Osteoblast (primary cell): Measurements from ENCODE around the gene RELCH. TPM values are rescaled to one million over a fixed set of nuclear protein-coding genes. Genes with fewer than 3 reads are reported as not detected.

ENCODE experiments used
- DNase-seq: peaks from one replicate; pipeline ENCODE4 v3.0.0; 2011; ENCODE audit warnings: low spot score, mixed read lengths; ENCODE audit not compliant: insufficient read length; ENCODE audit errors: missing footprints
- H2AFZ ChIP-seq: 2 replicates; pipeline ENCODE4 v1.6.0; 2011; ENCODE audit warnings: mild to moderate bottlenecking, low read length
- H3K27ac ChIP-seq: 2 replicates; pipeline ENCODE4 v1.5.1; 2011; ENCODE audit warnings: mild to moderate bottlenecking, low read depth, low read length, moderate library complexity
- H3K27me3 ChIP-seq: 2 replicates; pipeline ENCODE4 v1.6.0; 2012; ENCODE audit warnings: mild to moderate bottlenecking, control low read depth, inconsistent platforms, low read length, moderate library complexity; ENCODE audit not compliant: insufficient read depth
- H3K36me3 ChIP-seq: 2 replicates; pipeline ENCODE4 v1.5.1; 2011; ENCODE audit warnings: mild to moderate bottlenecking, low read length, control low read depth, moderate library complexity; ENCODE audit not compliant: insufficient read depth
- H3K4me1 ChIP-seq: 2 replicates; pipeline ENCODE4 v1.5.1; 2011; ENCODE audit warnings: mild to moderate bottlenecking, low read length, control low read depth, moderate library complexity; ENCODE audit not compliant: insufficient read depth
- H3K4me2 ChIP-seq: 2 replicates; pipeline ENCODE4 v1.6.0; 2011; ENCODE audit warnings: mild to moderate bottlenecking, low read length; ENCODE audit not compliant: insufficient read depth
- H3K4me3 ChIP-seq: fragments of 200-600 bp; sonication (generic); 3 replicates; pipeline ENCODE4 v1.5.1; 2012; ENCODE audit warnings: mild to moderate bottlenecking, low read length, inconsistent platforms; ENCODE audit not compliant: insufficient read depth
- H3K79me2 ChIP-seq: 2 replicates; pipeline ENCODE4 v1.6.0; 2012; ENCODE audit warnings: mild to moderate bottlenecking, low read length, control low read depth, inconsistent platforms; ENCODE audit not compliant: insufficient read depth
- H3K9me3 ChIP-seq: 2 replicates; pipeline ENCODE4 v1.5.1; 2011; ENCODE audit warnings: low read depth, low read length, control low read depth
- H4K20me1 ChIP-seq: 2 replicates; pipeline ENCODE4 v1.6.0; 2012; ENCODE audit warnings: mild to moderate bottlenecking, low read length, control low read depth; ENCODE audit not compliant: insufficient read depth
- CTCF ChIP-seq: IDR thresholded peaks from 2 replicates; pipeline ENCODE4 v1.5.1; 2011; ENCODE audit warnings: mild to moderate bottlenecking, low read depth, low read length, moderate library complexity; ENCODE audit errors: extremely low read depth
- total RNA-seq: library from RNA; depleted of rRNA; stranded (reverse); fragments of >200 nt; gene quantifications from 2 replicates; pipeline ENCODE4 v1.2.3, GENCODE V29; 2012

Gene RELCH, protein sequence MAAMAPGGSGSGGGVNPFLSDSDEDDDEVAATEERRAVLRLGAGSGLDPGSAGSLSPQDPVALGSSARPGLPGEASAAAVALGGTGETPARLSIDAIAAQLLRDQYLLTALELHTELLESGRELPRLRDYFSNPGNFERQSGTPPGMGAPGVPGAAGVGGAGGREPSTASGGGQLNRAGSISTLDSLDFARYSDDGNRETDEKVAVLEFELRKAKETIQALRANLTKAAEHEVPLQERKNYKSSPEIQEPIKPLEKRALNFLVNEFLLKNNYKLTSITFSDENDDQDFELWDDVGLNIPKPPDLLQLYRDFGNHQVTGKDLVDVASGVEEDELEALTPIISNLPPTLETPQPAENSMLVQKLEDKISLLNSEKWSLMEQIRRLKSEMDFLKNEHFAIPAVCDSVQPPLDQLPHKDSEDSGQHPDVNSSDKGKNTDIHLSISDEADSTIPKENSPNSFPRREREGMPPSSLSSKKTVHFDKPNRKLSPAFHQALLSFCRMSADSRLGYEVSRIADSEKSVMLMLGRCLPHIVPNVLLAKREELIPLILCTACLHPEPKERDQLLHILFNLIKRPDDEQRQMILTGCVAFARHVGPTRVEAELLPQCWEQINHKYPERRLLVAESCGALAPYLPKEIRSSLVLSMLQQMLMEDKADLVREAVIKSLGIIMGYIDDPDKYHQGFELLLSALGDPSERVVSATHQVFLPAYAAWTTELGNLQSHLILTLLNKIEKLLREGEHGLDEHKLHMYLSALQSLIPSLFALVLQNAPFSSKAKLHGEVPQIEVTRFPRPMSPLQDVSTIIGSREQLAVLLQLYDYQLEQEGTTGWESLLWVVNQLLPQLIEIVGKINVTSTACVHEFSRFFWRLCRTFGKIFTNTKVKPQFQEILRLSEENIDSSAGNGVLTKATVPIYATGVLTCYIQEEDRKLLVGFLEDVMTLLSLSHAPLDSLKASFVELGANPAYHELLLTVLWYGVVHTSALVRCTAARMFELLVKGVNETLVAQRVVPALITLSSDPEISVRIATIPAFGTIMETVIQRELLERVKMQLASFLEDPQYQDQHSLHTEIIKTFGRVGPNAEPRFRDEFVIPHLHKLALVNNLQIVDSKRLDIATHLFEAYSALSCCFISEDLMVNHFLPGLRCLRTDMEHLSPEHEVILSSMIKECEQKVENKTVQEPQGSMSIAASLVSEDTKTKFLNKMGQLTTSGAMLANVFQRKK
- total RNA-seq: 33.6 and 34.0 TPM in 2 replicates

- Histone ChIP-seq H3K9me3 (no peaks in the 10 kb centered on the region), H3K36me3 (no peaks in the 10 kb centered on the region), H3K4me3 (peak within 1 kb of the TSS; percentile 99), H3K27me3 (no peaks in the 10 kb centered on the region), H2AFZ (peak within 1 kb of the TSS; percentile 99), H4K20me1 (peaks cover 31% of the 10 kb centered on the region), H3K4me2 (peak within 1 kb of the TSS; percentile 97), H3K79me2 (peaks cover 55% of the 10 kb centered on the region), H3K27ac (peak within 1 kb of the TSS; percentile 74), H3K4me1 (peaks cover 21% of the 10 kb centered on the region)
- DNase-seq: peak; percentile 99
- no peak for TF ChIP-seq CTCF
Observed at GRCh38 chr18:62186774-62187542, at the start of gene RELCH, which contains the start of gene PIGN. TSS of gene RELCH (plus strand) at chr18:62187255. CDS start at chr18:62187506, 251 bp downstream. TSS of gene PIGN (minus strand) at chr18:62187056. CDS start at chr18:62161353, 25,703 bp downstream.

DNA sequence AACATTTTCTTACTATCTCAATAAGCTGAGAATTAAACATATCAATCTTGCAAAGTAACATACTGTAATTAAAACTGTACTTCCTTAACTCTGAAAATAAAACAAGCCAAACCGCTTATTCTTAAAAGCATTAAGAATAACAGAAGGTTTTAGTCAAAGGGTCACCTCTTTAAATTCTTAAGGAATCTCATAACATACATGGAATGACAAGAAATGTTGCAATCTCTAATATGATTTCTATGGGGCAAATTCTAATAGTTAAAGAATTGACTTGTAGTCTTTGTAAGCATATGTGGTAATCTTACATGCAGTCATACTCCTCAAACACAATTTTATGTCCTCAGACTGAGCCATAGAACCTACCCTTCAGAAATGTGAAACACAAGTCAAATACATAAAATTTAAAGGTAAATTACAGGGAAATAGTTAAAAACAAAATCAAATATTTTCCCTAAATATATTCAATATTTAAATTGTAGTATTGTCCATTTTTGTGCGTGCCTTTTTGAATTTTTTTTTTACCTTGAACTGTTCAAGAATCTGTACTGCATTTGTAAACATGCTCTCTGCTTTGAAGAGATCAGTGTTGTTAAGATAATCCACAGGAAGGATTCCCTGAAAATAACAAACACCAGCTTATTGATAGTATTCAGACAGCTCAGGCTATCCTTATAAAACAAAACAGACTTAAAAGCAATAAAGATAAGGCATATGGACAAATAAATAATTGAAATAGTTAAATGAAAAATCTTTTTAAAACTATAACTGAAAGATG is 48.4 kb upstream of the RELCH start:
- no peak for DNase-seq
- H3K27me3 ChIP-seq: no peaks in the 10 kb centered on the region
- H3K27ac ChIP-seq: no peak overlapping the region
- no peak overlapping the region for H3K4me3 ChIP-seq
- no peaks in the 10 kb centered on the region for H3K79me2 ChIP-seq
- H3K36me3 ChIP-seq: no peaks in the 10 kb centered on the region
- H4K20me1 ChIP-seq: no peaks in the 10 kb centered on the region
- H3K4me1 ChIP-seq: no peaks in the 10 kb centered on the region
- no peaks in the 10 kb centered on the region for H3K9me3 ChIP-seq
- H2AFZ ChIP-seq: no peak overlapping the region
- H3K4me2 ChIP-seq: no peak overlapping the region
- no peak for TF ChIP-seq CTCF

- H3K9me3 ChIP-seq: no peaks in the 10 kb centered on the region
- no peak for TF ChIP-seq CTCF
- no peaks in the 10 kb centered on the region for H3K36me3 ChIP-seq
- H3K79me2 ChIP-seq: no peaks in the 10 kb centered on the region
- no peaks in the 10 kb centered on the region for H3K27me3 ChIP-seq
- no peaks in the 10 kb centered on the region for H3K4me1 ChIP-seq
- H3K4me3 ChIP-seq: no peak overlapping the region
- no peaks in the 10 kb centered on the region for H4K20me1 ChIP-seq
- no peak overlapping the region for H3K4me2 ChIP-seq
- no peak for DNase-seq
- H3K27ac ChIP-seq: no peak overlapping the region
- H2AFZ ChIP-seq: no peak overlapping the region
Observed at GRCh38 chr18:62140259-62140658, 46.8 kb upstream of the RELCH start.
